HepG2 (cell line): ENCODE measurements around the gene MRI1. TPM values are rescaled to one million over a fixed set of nuclear protein-coding genes. Genes with fewer than 3 reads are reported as not detected.

Experiments used
- ATAC-seq: fragments of 200-7000 bp; cut with Tn5 transposase; 3 replicates; pipeline ENCODE4 v1.9.1; 2020; ENCODE audit warnings: mild to moderate bottlenecking, moderate library complexity
- BruUV-seq: library from RNA; stranded (reverse); fragments of 400-500 nt; replicated peaks from 2 replicates; lab custom pipeline; 2021; lab: Mats Ljungman, UMichigan
- CTCF ChIA-PET: fragments of 300-600 bp; formaldehyde crosslinking; extraction: SDS; loops from one replicate; lab custom pipeline; 2021; ENCODE audit warnings: low total read pairs, inconsistent platforms, low intra/inter-chr PET ratio; lab: Yijun Ruan, JAX
- POLR2A ChIA-PET: fragments of 350-600 bp; sonication (Branson Sonifier 250); formaldehyde crosslinking; loops from one replicate; lab custom pipeline; 2020; ENCODE audit warnings: antibody characterized with exemption, inconsistent platforms; lab: Yijun Ruan, JAX
- DNase-seq: peaks from one replicate; pipeline ENCODE4 v3.0.0-alpha.2; 2015; ENCODE audit warnings: low spot score
- FAIRE-seq: peaks from 3 replicates; lab custom pipeline; 2011; peaks lifted over from hg19 to GRCh38; lab: Jason Lieb, UNC
- H2AFZ ChIP-seq: one replicate; pipeline ENCODE4 v1.6.1; 2011; ENCODE audit warnings: low read length, inconsistent platforms
- H3K27ac ChIP-seq: fragments of 300-600 bp; 3 replicates; pipeline ENCODE4 v1.8.0; 2011; ENCODE audit warnings: mixed run types, mild to moderate bottlenecking, mixed read lengths, low read length, inconsistent platforms; ENCODE audit not compliant: insufficient read depth; ENCODE audit errors: extremely low read length
- H3K27me3 ChIP-seq, 2 experiments: fragments of 200-600 bp in 1 of 2; 2 replicates in 1 of 2; 3 replicates in 1 of 2; pipeline versions ENCODE4 v1.6.0 to v1.8.0; 2011; ENCODE audit warnings: low read length in 2 of 2, mild to moderate bottlenecking in 2 of 2, moderate library complexity in 2 of 2, inconsistent platforms in 1 of 2; ENCODE audit not compliant: insufficient read depth in 2 of 2, control insufficient read depth in 1 of 2
- H3K36me3 ChIP-seq, 2 experiments: fragments of 200-600 bp in 1 of 2; replicated peaks in 1 of 2; 2 replicates in 1 of 2; 3 replicates in 1 of 2; pipeline versions ENCODE4 v1.5.1 to v1.8.0; 2011; ENCODE audit warnings: low read length in 2 of 2, inconsistent platforms in 1 of 2; ENCODE audit not compliant: insufficient read depth in 2 of 2, control insufficient read depth in 1 of 2
- H3K4me1 ChIP-seq: 2 replicates; pipeline ENCODE4 v1.5.1; 2012; ENCODE audit warnings: low read length, inconsistent platforms; ENCODE audit not compliant: insufficient read depth
- H3K4me2 ChIP-seq: 2 replicates; pipeline ENCODE4 v1.6.0; 2011; ENCODE audit warnings: low read depth, low read length, inconsistent platforms
- H3K4me3 ChIP-seq, 3 experiments: fragments of 200-600 bp in 1 of 3; sonication (generic), shearing (Covaris generic) in 1 of 3; replicated peaks in 1 of 3; 2 replicates each; pipeline ENCODE4 v1.5.1; 2011 to 2016; ENCODE audit warnings: low read length in 3 of 3, inconsistent platforms in 2 of 3, low read depth in 2 of 3, mild to moderate bottlenecking in 2 of 3, control low read depth in 1 of 3, mixed read lengths in 1 of 3; ENCODE audit not compliant: insufficient read depth in 1 of 3
- H3K79me2 ChIP-seq: one replicate; pipeline ENCODE4 v1.6.1; 2011; ENCODE audit warnings: low read length, inconsistent platforms; ENCODE audit not compliant: insufficient read depth
- H3K9ac ChIP-seq: 2 replicates; pipeline ENCODE4 v1.6.0; 2011; ENCODE audit warnings: mild to moderate bottlenecking, low read depth, low read length, inconsistent platforms; ENCODE audit not compliant: insufficient read depth
- H3K9me3 ChIP-seq: 2 replicates; pipeline ENCODE4 v1.5.1; 2012; ENCODE audit warnings: mild to moderate bottlenecking, low read length
- H4K20me1 ChIP-seq: 2 replicates; pipeline ENCODE4 v1.6.0; 2011; ENCODE audit warnings: inconsistent platforms, mild to moderate bottlenecking, low read length, moderate library complexity; ENCODE audit not compliant: insufficient read depth
- AGO2 ChIP-seq: fragments of 200-400 bp; formaldehyde crosslinking; optimal IDR thresholded peaks from 2 replicates; pipeline ENCODE3; 2017; ENCODE audit warnings: mild to moderate bottlenecking, low read depth, low read length, moderate library complexity
- CCAR2 ChIP-seq: fragments of 200-400 bp; formaldehyde crosslinking; optimal IDR thresholded peaks from 2 replicates; pipeline ENCODE3; 2018; ENCODE audit warnings: low read depth, mild to moderate bottlenecking, low read length, moderate library complexity
- HDAC1 ChIP-seq: sonication (generic); formaldehyde crosslinking; IDR thresholded peaks from 2 replicates; pipeline ENCODE4 v1.5.1; 2020; ENCODE audit warnings: mild to moderate bottlenecking, missing genetic modification reagents
- MXD4 ChIP-seq: IDR thresholded peaks from 2 replicates; pipeline ENCODE4 v1.6.1; 2016; ENCODE audit warnings: mild to moderate bottlenecking, missing biosample characterization, missing genetic modification reagents
- RBFOX2 ChIP-seq: fragments of 200-400 bp; formaldehyde crosslinking; IDR thresholded peaks from 2 replicates; pipeline ENCODE4 v1.6.1; 2017; ENCODE audit warnings: low read depth, mild to moderate bottlenecking, low read length
- SMAD1 ChIP-seq: sonication (generic); formaldehyde crosslinking; IDR thresholded peaks from 2 replicates; pipeline ENCODE4 v1.4.0; 2020; ENCODE audit warnings: missing genetic modification reagents, low read depth, mild to moderate bottlenecking, borderline replicate concordance
- WGBS: methylation state at CpG from one replicate; pipeline ENCODE4 v1.1.6; 2017; ENCODE audit warnings: low lambda C conversion rate; 5-methylcytosine and 5-hydroxymethylcytosine counted together
- in situ Hi-C: cut with HindIII; loops from 2 replicates; pipeline ENCODE4 v1.10.0; 2017; ENCODE audit warnings: low pct_unique_long_range_greater_than_20kb; ENCODE audit not compliant: extremely low pct_ligation_motif_present
- intact Hi-C: fragments of 100-400 bp; cut with micrococcal nuclease; formaldehyde crosslinking; loops from one replicate; pipeline ENCODE4 v1.10.0; 2022; ENCODE audit not compliant: unreplicated experiment
- polyA plus RNA-seq, 8 experiments: library from polyadenylated mRNA; depleted of rRNA in 3 of 8; stranded (reverse) in 7 of 8; unstranded in 1 of 8; fragments of >200 nt; fragmentation: Illumina TruSeq in 4 of 8; extraction: Trizol in 4 of 8; gene quantifications; 2 replicates each; pipeline versions ENCODE4 v1.2.1 to v1.2.3, GENCODE V29; 2011 to 2016; ENCODE audit warnings: low read depth in 4 of 8, missing spikeins in 1 of 8, mixed read lengths in 1 of 8; ENCODE audit not compliant: insufficient read depth in 1 of 8
- total RNA-seq, 5 experiments: library from RNA; depleted of rRNA; stranded (reverse); fragments of >200 nt; fragmentation: Illumina TruSeq; extraction: Trizol; gene quantifications; 2 replicates each; pipeline ENCODE4 v1.2.3, GENCODE V29; 2016; ENCODE audit warnings: low read depth in 1 of 5
- TF ChIP-seq, protein P1 (sequence below), 2 experiments: sonication (generic) in 1 of 2; formaldehyde crosslinking in 1 of 2; IDR thresholded peaks; 2 replicates each; pipeline versions ENCODE4 v1.4.0 to v1.6.1; 2018 to 2020; ENCODE audit warnings: missing genetic modification reagents in 2 of 2, borderline replicate concordance in 1 of 2, low read depth in 1 of 2, mild to moderate bottlenecking in 1 of 2, missing biosample characterization in 1 of 2
- TF ChIP-seq, protein P2 (sequence below): sonication (generic); formaldehyde crosslinking; conservative IDR thresholded peaks from 2 replicates; pipeline ENCODE4 v1.4.0; 2020; ENCODE audit warnings: missing genetic modification reagents
- TF ChIP-seq, protein P3 (sequence below): sonication (generic); formaldehyde crosslinking; IDR thresholded peaks from 2 replicates; pipeline ENCODE4 v1.4.0; 2020; ENCODE audit warnings: missing genetic modification reagents
- TF ChIP-seq, protein P4 (sequence below): sonication (generic); formaldehyde crosslinking; IDR thresholded peaks from 2 replicates; pipeline ENCODE4 v1.5.1; 2020; ENCODE audit warnings: mild to moderate bottlenecking, missing genetic modification reagents, borderline replicate concordance

The MRI1 gene
- total and polyA plus RNA-seq, 2 of the 13 experiments (the other 11 are each of a cell fraction or from before 2014, with no cell fraction given) = 20.1 to 20.6 TPM

GRCh38 chr19:13762635-13763235 lies 1.6 kb upstream of the MRI1 start:
- ATAC-seq (no peak), DNase-seq (no peak), FAIRE-seq (no peak)
- Histone ChIP-seq H4K20me1 (no peaks in the 10 kb centered on the region), H3K27ac (no peak overlapping the region), H3K4me1 (peaks cover 26% of the 10 kb centered on the region), H3K4me2 (no peak overlapping the region), H2AFZ (no peak overlapping the region), H3K27me3 (no peaks in the 10 kb centered on the region), H3K36me3 (peaks cover 10 to 21% of the 10 kb centered on the region in 2 experiments), H3K9me3 (no peaks in the 10 kb centered on the region), H3K79me2 (peaks cover 7% of the 10 kb centered on the region), H3K4me3 (no peak overlapping the region), H3K9ac (no peak overlapping the region)
- no TSS peak for BruUV-seq
- in situ Hi-C loops (loop anchor here (25.0 kb wide), 1 partner anchor 300 kb away; the partner anchor contains the start of genes MISP3 and PALM3), intact Hi-C loops (no loop called here)
- TF ChIP-seq AGO2 (peak; percentile 72), CCAR2 (no peak), SMAD1 (no peak), MXD4 (no peak), RBFOX2 (peak; percentile 57; the same call in 1 of the 2 replicates), HDAC1 (CRISPR knock-in tag) (no peak)
- TF ChIP-seq, protein P1, sequence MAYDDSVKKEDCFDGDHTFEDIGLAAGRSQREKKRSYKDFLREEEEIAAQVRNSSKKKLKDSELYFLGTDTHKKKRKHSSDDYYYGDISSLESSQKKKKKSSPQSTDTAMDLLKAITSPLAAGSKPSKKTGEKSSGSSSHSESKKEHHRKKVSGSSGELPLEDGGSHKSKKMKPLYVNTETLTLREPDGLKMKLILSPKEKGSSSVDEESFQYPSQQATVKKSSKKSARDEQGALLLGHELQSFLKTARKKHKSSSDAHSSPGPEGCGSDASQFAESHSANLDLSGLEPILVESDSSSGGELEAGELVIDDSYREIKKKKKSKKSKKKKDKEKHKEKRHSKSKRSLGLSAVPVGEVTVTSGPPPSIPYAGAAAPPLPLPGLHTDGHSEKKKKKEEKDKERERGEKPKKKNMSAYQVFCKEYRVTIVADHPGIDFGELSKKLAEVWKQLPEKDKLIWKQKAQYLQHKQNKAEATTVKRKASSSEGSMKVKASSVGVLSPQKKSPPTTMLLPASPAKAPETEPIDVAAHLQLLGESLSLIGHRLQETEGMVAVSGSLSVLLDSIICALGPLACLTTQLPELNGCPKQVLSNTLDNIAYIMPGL (CRISPR knock-in tag; IDR thresholded peaks at IDR 0.05; ENCODE audit: borderline replicate concordance in 1 of 2, low read depth in 1 of 2) = no peak
- TF ChIP-seq, protein P2, sequence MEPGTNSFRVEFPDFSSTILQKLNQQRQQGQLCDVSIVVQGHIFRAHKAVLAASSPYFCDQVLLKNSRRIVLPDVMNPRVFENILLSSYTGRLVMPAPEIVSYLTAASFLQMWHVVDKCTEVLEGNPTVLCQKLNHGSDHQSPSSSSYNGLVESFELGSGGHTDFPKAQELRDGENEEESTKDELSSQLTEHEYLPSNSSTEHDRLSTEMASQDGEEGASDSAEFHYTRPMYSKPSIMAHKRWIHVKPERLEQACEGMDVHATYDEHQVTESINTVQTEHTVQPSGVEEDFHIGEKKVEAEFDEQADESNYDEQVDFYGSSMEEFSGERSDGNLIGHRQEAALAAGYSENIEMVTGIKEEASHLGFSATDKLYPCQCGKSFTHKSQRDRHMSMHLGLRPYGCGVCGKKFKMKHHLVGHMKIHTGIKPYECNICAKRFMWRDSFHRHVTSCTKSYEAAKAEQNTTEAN (CRISPR knock-in tag) = no peak
- TF ChIP-seq, protein P3, sequence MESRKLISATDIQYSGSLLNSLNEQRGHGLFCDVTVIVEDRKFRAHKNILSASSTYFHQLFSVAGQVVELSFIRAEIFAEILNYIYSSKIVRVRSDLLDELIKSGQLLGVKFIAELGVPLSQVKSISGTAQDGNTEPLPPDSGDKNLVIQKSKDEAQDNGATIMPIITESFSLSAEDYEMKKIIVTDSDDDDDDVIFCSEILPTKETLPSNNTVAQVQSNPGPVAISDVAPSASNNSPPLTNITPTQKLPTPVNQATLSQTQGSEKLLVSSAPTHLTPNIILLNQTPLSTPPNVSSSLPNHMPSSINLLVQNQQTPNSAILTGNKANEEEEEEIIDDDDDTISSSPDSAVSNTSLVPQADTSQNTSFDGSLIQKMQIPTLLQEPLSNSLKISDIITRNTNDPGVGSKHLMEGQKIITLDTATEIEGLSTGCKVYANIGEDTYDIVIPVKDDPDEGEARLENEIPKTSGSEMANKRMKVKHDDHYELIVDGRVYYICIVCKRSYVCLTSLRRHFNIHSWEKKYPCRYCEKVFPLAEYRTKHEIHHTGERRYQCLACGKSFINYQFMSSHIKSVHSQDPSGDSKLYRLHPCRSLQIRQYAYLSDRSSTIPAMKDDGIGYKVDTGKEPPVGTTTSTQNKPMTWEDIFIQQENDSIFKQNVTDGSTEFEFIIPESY (CRISPR knock-in tag) = peak; percentile 61; the same call in 1 of the 2 replicates
- TF ChIP-seq, protein P4, sequence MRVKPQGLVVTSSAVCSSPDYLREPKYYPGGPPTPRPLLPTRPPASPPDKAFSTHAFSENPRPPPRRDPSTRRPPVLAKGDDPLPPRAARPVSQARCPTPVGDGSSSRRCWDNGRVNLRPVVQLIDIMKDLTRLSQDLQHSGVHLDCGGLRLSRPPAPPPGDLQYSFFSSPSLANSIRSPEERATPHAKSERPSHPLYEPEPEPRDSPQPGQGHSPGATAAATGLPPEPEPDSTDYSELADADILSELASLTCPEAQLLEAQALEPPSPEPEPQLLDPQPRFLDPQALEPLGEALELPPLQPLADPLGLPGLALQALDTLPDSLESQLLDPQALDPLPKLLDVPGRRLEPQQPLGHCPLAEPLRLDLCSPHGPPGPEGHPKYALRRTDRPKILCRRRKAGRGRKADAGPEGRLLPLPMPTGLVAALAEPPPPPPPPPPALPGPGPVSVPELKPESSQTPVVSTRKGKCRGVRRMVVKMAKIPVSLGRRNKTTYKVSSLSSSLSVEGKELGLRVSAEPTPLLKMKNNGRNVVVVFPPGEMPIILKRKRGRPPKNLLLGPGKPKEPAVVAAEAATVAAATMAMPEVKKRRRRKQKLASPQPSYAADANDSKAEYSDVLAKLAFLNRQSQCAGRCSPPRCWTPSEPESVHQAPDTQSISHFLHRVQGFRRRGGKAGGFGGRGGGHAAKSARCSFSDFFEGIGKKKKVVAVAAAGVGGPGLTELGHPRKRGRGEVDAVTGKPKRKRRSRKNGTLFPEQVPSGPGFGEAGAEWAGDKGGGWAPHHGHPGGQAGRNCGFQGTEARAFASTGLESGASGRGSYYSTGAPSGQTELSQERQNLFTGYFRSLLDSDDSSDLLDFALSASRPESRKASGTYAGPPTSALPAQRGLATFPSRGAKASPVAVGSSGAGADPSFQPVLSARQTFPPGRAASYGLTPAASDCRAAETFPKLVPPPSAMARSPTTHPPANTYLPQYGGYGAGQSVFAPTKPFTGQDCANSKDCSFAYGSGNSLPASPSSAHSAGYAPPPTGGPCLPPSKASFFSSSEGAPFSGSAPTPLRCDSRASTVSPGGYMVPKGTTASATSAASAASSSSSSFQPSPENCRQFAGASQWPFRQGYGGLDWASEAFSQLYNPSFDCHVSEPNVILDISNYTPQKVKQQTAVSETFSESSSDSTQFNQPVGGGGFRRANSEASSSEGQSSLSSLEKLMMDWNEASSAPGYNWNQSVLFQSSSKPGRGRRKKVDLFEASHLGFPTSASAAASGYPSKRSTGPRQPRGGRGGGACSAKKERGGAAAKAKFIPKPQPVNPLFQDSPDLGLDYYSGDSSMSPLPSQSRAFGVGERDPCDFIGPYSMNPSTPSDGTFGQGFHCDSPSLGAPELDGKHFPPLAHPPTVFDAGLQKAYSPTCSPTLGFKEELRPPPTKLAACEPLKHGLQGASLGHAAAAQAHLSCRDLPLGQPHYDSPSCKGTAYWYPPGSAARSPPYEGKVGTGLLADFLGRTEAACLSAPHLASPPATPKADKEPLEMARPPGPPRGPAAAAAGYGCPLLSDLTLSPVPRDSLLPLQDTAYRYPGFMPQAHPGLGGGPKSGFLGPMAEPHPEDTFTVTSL = no peak
- ChIA-PET CTCF (no interaction called here), POLR2A (no interaction called here)
- WGBS = over 99% methylated on average over 17 of the region's 42 CpGs
